Mucosa of descending colon (tissue), 3 donors: ENCODE results near the gene YBX3. TPM values are rescaled to one million over a fixed set of nuclear protein-coding genes. Genes with fewer than 3 reads are reported as not detected.

Source experiments
- ATAC-seq: fragments of 200-7000 bp; cut with Tn5 transposase; one replicate; pipeline ENCODE4 v1.9.1; 2020; ENCODE audit warnings: mild to moderate bottlenecking, moderate library complexity
- DNase-seq, 3 donors: peaks; one replicate each; pipeline ENCODE4 v3.0.0-alpha.2; 2020
- H3K36me3 ChIP-seq: fragments of 200-600 bp; one replicate; pipeline ENCODE4 v1.8.0; 2021; ENCODE audit warnings: low read depth, mild to moderate bottlenecking
- H3K4me1 ChIP-seq: fragments of 200-600 bp; one replicate; pipeline ENCODE4 v1.8.0; 2021; ENCODE audit warnings: low read depth, mild to moderate bottlenecking
- H3K4me3 ChIP-seq: fragments of 200-600 bp; one replicate; pipeline ENCODE4 v1.8.0; 2021; ENCODE audit warnings: mild to moderate bottlenecking
- H3K9me3 ChIP-seq: fragments of 200-600 bp; one replicate; pipeline ENCODE4 v1.8.0; 2021; ENCODE audit warnings: mild to moderate bottlenecking
- intact Hi-C, 2 donors: fragments of 100-400 bp; cut with DNase I in 1 of 2; cut with micrococcal nuclease in 1 of 2; formaldehyde crosslinking; loops; one replicate each; pipeline versions ENCODE4 v1.11.0 to v1.11.1; 2022; cut with DNase I, micrococcal nuclease
- total RNA-seq, 3 donors: library from RNA; stranded (reverse); fragmentation: NEBNext Ultra II Directional in 2 of 3; extraction: Animal tissue kit (Norgen Biotek cat#: 25700) in 2 of 3; gene quantifications; one replicate each; pipeline versions ENCODE4 v1.2.1 to v1.2.4, GENCODE V29; 2021 to 2023
- TF ChIP-seq, protein P1 (sequence below): fragments of 200-600 bp; IDR thresholded peaks from one replicate; pipeline ENCODE4 v1.8.0; 2022; ENCODE audit warnings: antibody characterized with exemption, mild to moderate bottlenecking
- donor health status: DM: no; HTN: no; CAD: no; lungs with moderate emphysema.
- donor health status: DM: no; HTN: no; CAD: no.
- donor health status: DM: no; HTN: yes; CAD: no.

The YBX3 gene
- total RNA-seq, 3 donors from 2014 or later, result 120 to 373 (median 193) TPM

DNA sequence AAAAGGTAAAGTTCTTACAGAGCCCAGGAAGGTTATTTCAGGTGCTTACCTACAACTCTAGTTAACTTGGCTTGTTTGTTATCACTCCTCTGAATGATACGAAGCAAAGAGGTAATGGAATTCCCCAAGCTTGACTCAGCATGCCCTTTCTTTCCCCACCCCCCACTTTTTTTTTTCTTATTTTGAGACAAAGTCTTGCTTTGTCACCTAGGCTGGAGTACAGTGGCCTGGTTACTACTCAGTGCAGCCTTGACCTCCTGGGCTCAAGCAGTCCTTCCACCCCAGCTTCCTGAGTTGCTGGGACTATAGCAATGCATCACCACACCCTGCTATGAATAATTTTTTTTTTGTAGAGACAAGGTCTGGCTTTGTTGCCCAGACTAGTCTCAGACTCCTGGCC lies 17.1 kb upstream of the YBX3 start:
- Histone ChIP-seq H3K4me1 (no peaks in the 10 kb centered on the region), H3K36me3 (no peaks in the 10 kb centered on the region), H3K9me3 (no peaks in the 10 kb centered on the region), H3K4me3 (no peak overlapping the region)
- ATAC-seq (no peak), DNase-seq (no peak)
- intact Hi-C loops, result no loop called here
- TF ChIP-seq, protein P1, sequence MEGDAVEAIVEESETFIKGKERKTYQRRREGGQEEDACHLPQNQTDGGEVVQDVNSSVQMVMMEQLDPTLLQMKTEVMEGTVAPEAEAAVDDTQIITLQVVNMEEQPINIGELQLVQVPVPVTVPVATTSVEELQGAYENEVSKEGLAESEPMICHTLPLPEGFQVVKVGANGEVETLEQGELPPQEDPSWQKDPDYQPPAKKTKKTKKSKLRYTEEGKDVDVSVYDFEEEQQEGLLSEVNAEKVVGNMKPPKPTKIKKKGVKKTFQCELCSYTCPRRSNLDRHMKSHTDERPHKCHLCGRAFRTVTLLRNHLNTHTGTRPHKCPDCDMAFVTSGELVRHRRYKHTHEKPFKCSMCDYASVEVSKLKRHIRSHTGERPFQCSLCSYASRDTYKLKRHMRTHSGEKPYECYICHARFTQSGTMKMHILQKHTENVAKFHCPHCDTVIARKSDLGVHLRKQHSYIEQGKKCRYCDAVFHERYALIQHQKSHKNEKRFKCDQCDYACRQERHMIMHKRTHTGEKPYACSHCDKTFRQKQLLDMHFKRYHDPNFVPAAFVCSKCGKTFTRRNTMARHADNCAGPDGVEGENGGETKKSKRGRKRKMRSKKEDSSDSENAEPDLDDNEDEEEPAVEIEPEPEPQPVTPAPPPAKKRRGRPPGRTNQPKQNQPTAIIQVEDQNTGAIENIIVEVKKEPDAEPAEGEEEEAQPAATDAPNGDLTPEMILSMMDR, result no peak

DNA sequence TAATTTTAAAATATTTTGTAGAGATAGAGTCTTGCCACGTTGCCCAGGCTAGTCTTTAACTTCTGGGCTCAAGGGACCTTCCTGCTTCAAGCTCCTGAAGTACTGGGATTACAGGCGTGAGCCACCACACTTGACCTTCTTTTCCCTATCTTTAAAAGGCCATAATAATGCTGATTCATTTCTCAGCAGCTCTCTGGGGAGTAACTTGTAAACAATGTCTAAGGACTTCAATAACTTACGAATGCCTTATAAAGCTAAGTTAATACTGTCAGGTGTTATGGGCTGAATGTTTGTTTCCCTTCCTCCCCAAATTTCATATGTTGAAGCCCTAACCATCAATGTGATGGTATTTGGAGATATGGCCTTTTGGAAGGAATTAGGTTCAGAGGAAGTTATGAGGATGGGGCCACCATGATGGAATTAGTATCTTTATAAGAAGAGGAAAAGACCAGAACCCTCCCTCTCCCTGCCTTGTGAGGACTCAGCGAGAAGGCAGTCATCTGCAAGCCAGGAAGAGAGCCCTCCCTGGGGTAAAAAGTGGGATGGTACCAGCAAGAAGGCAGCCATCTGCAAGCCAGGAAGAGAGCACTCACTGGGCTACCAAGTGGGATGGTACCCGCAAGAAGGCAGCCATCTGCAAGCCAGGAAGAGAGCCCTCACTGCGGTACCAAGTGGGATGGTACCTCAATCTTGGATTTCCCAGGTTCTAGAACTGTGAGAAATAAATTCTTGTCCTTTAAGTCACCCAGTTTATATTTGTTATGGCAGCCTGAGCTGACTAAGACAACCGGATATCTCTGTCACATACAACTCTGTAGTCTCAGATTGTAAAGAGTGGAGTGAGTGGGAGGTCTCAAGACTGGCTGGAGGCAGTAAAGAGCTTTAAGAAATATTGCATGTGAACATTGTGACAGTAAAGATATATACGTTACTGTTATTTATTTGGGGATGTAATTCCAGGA lies 16.3 kb upstream of the YBX3 start:
- TF ChIP-seq, protein P1, result no peak
- Histone ChIP-seq H3K4me3 (no peak overlapping the region), H3K4me1 (no peaks in the 10 kb centered on the region), H3K9me3 (no peaks in the 10 kb centered on the region), H3K36me3 (no peaks in the 10 kb centered on the region)
- DNase-seq, result no peak
- intact Hi-C loops, result no loop called here
- ATAC-seq, result peak; percentile 35

DNA sequence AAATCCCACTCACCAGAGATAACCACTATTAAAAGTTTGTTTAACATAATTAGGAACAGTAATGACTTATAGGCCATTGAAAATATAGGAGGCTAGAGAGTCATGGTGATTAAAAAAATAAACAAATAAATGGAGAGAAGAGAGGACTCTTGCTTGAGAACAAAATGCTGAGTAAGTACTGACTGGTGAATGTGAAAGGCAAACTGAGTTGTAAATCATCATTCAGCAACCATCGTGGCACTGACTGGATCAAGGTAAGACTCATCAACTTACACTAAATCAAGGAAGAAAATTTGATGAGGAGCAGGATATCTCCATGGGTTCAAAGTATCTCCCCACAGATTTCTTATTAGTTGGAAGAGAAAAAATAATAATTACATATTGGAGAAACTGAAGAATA lies 14.1 kb upstream of the YBX3 start:
- no peaks in the 10 kb centered on the region for H3K36me3 ChIP-seq
- intact Hi-C loops, result no loop called here
- H3K9me3 ChIP-seq, result no peaks in the 10 kb centered on the region
- ATAC-seq (no peak), DNase-seq (no peak)
- H3K4me3 ChIP-seq, result no peak overlapping the region
- TF ChIP-seq, protein P1, result no peak
- no peaks in the 10 kb centered on the region for H3K4me1 ChIP-seq

DNA sequence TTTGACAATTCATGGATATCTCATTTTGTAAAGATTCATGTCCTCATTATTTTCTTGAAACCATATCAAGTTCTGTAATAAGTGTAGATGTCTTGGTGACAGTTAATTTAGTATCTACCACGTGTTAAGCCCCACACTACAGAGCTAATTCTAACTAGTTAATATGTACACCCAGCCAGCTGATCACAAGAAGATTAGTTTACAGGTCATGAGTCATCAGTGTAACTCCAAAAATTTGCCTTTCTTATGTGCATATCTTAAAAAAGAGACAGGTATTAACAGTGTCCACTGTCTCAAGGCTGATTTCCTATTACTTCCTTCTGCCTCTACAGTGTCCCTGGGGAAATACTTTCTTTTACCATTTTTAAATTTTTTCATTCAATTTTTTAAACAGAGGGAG lies 13.3 kb upstream of the YBX3 start:
- TF ChIP-seq, protein P1, result no peak
- no peak overlapping the region for H3K4me3 ChIP-seq
- intact Hi-C loops, result no loop called here
- DNase-seq, result no peak
- no peaks in the 10 kb centered on the region for H3K4me1 ChIP-seq
- H3K9me3 ChIP-seq, result no peaks in the 10 kb centered on the region
- no peak for ATAC-seq
- H3K36me3 ChIP-seq, result no peaks in the 10 kb centered on the region

DNA sequence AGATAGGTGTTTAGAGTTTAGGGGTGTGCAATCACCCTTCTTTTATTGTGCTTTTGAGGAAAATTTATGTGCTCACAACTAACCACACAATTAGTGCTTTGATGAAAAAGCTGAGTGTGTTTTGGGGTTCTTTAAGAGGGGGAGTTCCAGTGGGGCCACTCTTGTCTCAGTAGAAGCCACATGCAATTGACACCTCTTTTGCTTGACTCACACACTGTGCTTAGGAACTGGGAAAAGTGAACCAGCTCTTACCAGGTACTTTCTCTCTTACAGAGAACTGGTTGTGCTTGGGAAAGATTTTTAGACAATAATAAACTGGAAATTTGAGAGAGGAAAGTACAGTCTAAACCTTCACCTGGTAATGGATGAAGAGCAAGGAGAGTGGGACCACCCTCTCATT lies 12.3 kb upstream of the YBX3 start:
- no peaks in the 10 kb centered on the region for H3K4me1 ChIP-seq
- intact Hi-C loops, result no loop called here
- ATAC-seq (no peak), DNase-seq (no peak)
- H3K4me3 ChIP-seq, result no peak overlapping the region
- no peaks in the 10 kb centered on the region for H3K9me3 ChIP-seq
- TF ChIP-seq, protein P1, result no peak
- H3K36me3 ChIP-seq, result no peaks in the 10 kb centered on the region
